Lung (tissue), 12 donors: ENCODE results near the gene CKLF. TPM values are rescaled to one million over a fixed set of nuclear protein-coding genes. Genes with fewer than 3 reads are reported as not detected.
A peak's percentile ranks its signal among the peaks of the same experiment; 100 is the strongest.

Source experiments
- ATAC-seq: fragments of 200-7000 bp; cut with Tn5 transposase; one replicate; pipeline ENCODE4 v1.9.1; 2020; ENCODE audit warnings: moderate number of reproducible peaks; ENCODE audit not compliant: insufficient read depth, low FRiP score
- DNase-seq, 3 donors: peaks; one replicate each; pipeline ENCODE4 v3.0.0-alpha.2; 2013 to 2017
- H3K27ac ChIP-seq, 2 donors: one replicate each; pipeline ENCODE4 v1.5.1; 2013; ENCODE audit warnings: mild to moderate bottlenecking in 2 of 2, moderate library complexity in 2 of 2, control low read depth in 1 of 2, inconsistent platforms in 1 of 2, low read depth in 1 of 2, low read length in 1 of 2
- H3K27me3 ChIP-seq, 3 donors: one replicate each; pipeline ENCODE4 v1.5.1; 2013; ENCODE audit warnings: low read length in 2 of 3; ENCODE audit not compliant: control insufficient read depth in 3 of 3, insufficient read depth in 3 of 3
- H3K36me3 ChIP-seq, 4 donors: one replicate each; pipeline ENCODE4 v1.5.1; 2013; ENCODE audit warnings: low read length in 4 of 4, mild to moderate bottlenecking in 1 of 4, moderate library complexity in 1 of 4; ENCODE audit not compliant: control insufficient read depth in 4 of 4, insufficient read depth in 4 of 4
- H3K4me1 ChIP-seq, 5 donors: one replicate each; pipeline ENCODE4 v1.5.1; 2013; ENCODE audit warnings: low read length in 5 of 5, mild to moderate bottlenecking in 2 of 5, moderate library complexity in 1 of 5; ENCODE audit not compliant: control insufficient read depth in 5 of 5, insufficient read depth in 5 of 5
- H3K4me3 ChIP-seq: one replicate; pipeline ENCODE4 v1.5.1; 2013; ENCODE audit warnings: mild to moderate bottlenecking, control low read depth, moderate library complexity
- H3K9ac ChIP-seq, 2 donors: one replicate each; pipeline ENCODE4 v1.5.1; 2013; ENCODE audit warnings: low read length in 2 of 2, control low read depth in 1 of 2; ENCODE audit not compliant: insufficient read depth in 1 of 2
- H3K9me3 ChIP-seq, 4 donors: one replicate each; pipeline ENCODE4 v1.5.1; 2013; ENCODE audit warnings: low read length in 3 of 4, mild to moderate bottlenecking in 1 of 4, moderate library complexity in 1 of 4; ENCODE audit not compliant: control insufficient read depth in 4 of 4, insufficient read depth in 3 of 4
- WGBS, 2 donors: extraction: QIAGEN DNeasy Blood & Tissue Kit; methylation state at CpG; one replicate each; pipeline ENCODE4 v1.1.7; 2013; 5-methylcytosine and 5-hydroxymethylcytosine counted together
- polyA plus RNA-seq, 2 donors: library from polyadenylated mRNA; stranded (reverse); fragments of 200-250 nt; gene quantifications; one replicate each; pipeline ENCODE4 v1.2.1, GENCODE V29; 2013
- total RNA-seq, 2 donors: library from RNA; depleted of rRNA in 1 of 2; stranded (reverse); fragments of >200 nt in 1 of 2; gene quantifications; one replicate each; pipeline ENCODE4 v1.2.1, GENCODE V29; 2014 to 2021
- TF ChIP-seq, protein P1 (sequence below): IDR thresholded peaks from 2 replicates; pipeline ENCODE4 v1.5.1; 2012; ENCODE audit warnings: mild to moderate bottlenecking; ENCODE audit errors: control extremely low read depth, extremely low read depth
- donor health status: control.
- donor health status: control.
- donor health status: Bipolar disorder and iron deficiency.
- donor health status: healthy.
- donor health status: DM: yes; HTN: yes; CAD: no.

CKLF gene
- total and polyA plus RNA-seq, 4 donors: 43.1 to 133 (median 46.2) TPM

DNA sequence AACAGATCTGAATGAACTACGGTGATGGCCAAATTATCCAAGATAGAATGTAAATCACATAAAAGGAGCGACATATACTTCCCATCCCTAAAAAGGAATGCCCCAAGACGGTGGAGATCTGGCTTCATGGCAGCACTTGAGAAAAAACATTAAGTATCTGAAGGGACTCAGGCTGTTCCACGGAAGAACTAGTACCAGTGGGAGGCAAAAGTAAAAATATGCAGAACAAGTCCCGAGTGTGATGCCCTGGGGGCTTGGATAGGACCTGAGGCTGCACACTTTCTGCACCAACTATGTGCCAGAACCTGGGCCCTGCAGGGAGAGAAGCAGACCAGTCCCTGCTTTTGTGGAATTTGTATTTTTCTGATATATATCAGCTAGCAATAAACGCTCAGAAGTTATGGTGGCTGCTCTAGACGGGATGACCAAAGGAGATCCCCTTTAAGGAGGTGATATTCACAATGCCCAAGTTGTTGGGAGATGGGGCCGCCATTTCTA is 539 bp upstream of the CKLF start:
- Histone ChIP-seq H3K27ac (peak overlapping the region; percentile 92 to 98), H3K4me1 (peaks cover 5 to 52% (median 15%) of the 10 kb centered on the region in 5 donors), H3K9ac (peak overlapping the region; percentile 41 to 95), H3K36me3 (peaks cover 0 to 3% (median 1%) of the 10 kb centered on the region in 4 donors), H3K9me3 (no peaks in the 10 kb centered on the region), H3K4me3 (peak overlapping the region; percentile 65), H3K27me3 (no peaks in the 10 kb centered on the region)
- TF ChIP-seq, protein P1, sequence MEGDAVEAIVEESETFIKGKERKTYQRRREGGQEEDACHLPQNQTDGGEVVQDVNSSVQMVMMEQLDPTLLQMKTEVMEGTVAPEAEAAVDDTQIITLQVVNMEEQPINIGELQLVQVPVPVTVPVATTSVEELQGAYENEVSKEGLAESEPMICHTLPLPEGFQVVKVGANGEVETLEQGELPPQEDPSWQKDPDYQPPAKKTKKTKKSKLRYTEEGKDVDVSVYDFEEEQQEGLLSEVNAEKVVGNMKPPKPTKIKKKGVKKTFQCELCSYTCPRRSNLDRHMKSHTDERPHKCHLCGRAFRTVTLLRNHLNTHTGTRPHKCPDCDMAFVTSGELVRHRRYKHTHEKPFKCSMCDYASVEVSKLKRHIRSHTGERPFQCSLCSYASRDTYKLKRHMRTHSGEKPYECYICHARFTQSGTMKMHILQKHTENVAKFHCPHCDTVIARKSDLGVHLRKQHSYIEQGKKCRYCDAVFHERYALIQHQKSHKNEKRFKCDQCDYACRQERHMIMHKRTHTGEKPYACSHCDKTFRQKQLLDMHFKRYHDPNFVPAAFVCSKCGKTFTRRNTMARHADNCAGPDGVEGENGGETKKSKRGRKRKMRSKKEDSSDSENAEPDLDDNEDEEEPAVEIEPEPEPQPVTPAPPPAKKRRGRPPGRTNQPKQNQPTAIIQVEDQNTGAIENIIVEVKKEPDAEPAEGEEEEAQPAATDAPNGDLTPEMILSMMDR: no peak
- WGBS, 2 donors: 33 to 46% methylated on average over 8 of the region's 8 CpGs
- ATAC-seq (no peak), DNase-seq (peak in 1 of 3 donors; percentile 16)

DNA sequence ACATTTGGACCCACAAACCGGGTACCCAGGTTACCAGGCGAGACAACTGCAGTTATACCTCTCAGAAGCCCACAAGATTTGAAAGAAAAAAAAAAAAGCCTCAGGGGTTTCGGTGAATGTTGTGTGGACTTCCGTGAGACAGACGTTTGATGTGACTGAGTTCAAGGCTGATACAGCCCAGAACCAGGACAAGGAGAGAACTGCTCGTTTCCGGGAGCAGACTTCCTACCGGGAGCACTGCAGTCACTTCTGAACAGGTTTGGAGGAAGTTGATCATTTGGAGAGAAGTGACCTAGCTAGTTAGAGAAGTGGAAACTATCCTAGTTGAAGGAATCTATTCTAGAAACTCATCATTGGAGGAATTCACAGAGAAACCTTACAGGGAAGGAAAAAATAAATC is 847 bp downstream of the CKLF start:
- peak overlapping the region; percentile 33 for H3K4me3 ChIP-seq
- H3K36me3 ChIP-seq: peaks cover 0 to 6% (median 2%) of the 10 kb centered on the region in 4 donors
- TF ChIP-seq, protein P1: no peak
- DNase-seq (peak in 2 of 3 donors; percentile 26 to 36), ATAC-seq (no peak)
- peak overlapping the region in 1 of 2 donors; percentile 63 for H3K27ac ChIP-seq
- peak overlapping the region in 1 of 2 donors; percentile 14 for H3K9ac ChIP-seq
- H3K9me3 ChIP-seq: no peaks in the 10 kb centered on the region
- peaks cover 5 to 52% (median 11%) of the 10 kb centered on the region in 5 donors for H3K4me1 ChIP-seq
- H3K27me3 ChIP-seq: no peaks in the 10 kb centered on the region
- WGBS, 2 donors: 13 to 17% methylated on average over 8 of the region's 8 CpGs

DNA sequence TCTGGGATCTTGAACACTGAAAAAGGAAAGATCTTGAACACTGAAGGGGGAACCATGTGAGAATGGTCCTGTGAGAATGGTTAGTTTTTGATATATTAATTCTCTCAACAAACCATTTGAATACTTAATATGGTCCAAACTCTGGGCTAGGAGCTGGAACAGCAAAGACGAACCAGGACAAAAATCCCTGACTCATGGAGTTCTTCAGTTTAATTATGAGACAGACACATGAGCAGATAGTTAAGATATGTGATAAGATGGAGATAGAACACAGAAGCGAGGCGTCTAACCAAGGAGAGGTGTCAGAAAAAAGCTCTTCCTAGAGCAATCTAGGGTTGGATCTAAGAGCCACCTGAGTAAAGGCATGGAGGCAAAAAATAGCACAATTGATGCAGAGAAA is 1.6 kb downstream of the CKLF start:
- Histone ChIP-seq H3K9ac (no peak overlapping the region), H3K27ac (no peak overlapping the region), H3K36me3 (peaks cover 0 to 11% (median 3%) of the 10 kb centered on the region in 4 donors), H3K27me3 (no peaks in the 10 kb centered on the region), H3K4me1 (peaks cover 5 to 48% (median 8%) of the 10 kb centered on the region in 5 donors), H3K4me3 (no peak overlapping the region), H3K9me3 (no peaks in the 10 kb centered on the region)
- DNase-seq (no peak), ATAC-seq (no peak)
- TF ChIP-seq, protein P1: no peak
- 87 to 94% methylated on average over 3 of the region's 3 CpGs for WGBS, 2 donors

DNA sequence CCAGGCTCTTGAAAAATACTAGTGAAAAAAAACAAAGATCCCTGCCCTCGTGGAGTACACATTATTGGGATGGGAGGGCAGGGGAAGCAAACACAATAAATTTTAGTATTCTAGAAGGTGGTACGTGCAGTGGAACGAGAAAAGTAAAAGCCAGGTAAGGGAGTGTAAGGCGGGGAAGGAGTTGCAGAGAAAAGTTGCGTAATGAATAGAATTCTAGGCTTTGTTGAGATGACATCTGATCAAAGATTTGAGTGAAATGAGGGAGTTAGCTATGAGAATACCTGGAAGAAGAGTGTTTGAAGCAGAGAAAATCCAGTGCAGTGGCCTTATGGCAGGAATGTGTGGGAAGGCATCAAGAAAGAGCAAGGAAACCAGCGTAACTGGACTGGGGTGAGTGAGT is 2.1 kb downstream of the CKLF start:
- Histone ChIP-seq H3K27me3 (no peaks in the 10 kb centered on the region), H3K9me3 (no peaks in the 10 kb centered on the region), H3K9ac (no peak overlapping the region), H3K27ac (no peak overlapping the region), H3K4me1 (peaks cover 4 to 43% (median 8%) of the 10 kb centered on the region in 5 donors), H3K4me3 (no peak overlapping the region), H3K36me3 (peaks cover 0 to 12% (median 3%) of the 10 kb centered on the region in 4 donors)
- ATAC-seq (no peak), DNase-seq (no peak)
- TF ChIP-seq, protein P1: no peak
- WGBS, 2 donors: 88 to 90% methylated on average over 6 of the region's 6 CpGs
